ENCODE results near the gene SRGAP3.

DNA sequence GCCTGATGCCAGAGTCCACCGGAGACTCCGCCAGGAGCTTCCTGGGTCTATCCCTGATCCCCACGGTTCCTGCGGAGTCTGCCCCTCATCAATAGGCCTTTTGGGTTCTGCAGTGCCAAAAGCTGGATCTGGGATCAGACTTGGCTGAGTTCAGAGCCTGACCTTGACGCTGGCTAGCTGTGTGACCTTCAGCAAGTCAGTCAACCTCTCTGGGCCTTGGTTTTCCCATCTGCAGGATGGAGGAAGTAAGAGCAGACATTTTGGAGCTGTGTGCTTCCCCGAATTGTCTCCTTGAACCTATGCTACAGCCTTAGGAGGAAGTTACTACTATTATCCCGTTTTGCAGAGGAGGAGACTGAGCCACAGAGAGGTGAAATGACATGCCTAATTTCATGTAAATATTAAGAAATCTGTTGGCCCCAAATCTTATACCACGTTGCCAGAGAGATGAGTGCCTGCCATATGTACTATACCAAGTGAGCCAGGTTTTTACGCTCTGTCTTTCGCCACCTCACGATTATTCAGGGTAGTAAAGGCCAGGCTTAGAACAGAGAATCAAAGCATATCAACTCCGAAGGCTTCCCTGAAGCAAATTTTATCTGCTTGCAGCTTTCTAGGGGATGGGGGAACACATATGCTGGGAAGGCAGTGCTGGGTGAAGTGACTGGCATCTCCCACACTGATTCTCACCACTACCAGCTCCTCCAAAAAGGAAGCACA is 112.5 kb downstream of the SRGAP3 start:
- no peak for TF ChIP-seq ZNF626 (tag by site-specific recombination; IDR thresholded peaks at IDR 0.05)
- TF ChIP-seq ZNF473 (tag by site-specific recombination; IDR thresholded peaks at IDR 0.05) = no peak
- TF ChIP-seq, protein P1, sequence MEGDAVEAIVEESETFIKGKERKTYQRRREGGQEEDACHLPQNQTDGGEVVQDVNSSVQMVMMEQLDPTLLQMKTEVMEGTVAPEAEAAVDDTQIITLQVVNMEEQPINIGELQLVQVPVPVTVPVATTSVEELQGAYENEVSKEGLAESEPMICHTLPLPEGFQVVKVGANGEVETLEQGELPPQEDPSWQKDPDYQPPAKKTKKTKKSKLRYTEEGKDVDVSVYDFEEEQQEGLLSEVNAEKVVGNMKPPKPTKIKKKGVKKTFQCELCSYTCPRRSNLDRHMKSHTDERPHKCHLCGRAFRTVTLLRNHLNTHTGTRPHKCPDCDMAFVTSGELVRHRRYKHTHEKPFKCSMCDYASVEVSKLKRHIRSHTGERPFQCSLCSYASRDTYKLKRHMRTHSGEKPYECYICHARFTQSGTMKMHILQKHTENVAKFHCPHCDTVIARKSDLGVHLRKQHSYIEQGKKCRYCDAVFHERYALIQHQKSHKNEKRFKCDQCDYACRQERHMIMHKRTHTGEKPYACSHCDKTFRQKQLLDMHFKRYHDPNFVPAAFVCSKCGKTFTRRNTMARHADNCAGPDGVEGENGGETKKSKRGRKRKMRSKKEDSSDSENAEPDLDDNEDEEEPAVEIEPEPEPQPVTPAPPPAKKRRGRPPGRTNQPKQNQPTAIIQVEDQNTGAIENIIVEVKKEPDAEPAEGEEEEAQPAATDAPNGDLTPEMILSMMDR (tag by site-specific recombination; IDR thresholded peaks at IDR 0.05) = no peak
- no peak for TF ChIP-seq MZF1 (tag by site-specific recombination; IDR thresholded peaks at IDR 0.05; ENCODE audit: borderline replicate concordance)
- TF ChIP-seq, protein P2, sequence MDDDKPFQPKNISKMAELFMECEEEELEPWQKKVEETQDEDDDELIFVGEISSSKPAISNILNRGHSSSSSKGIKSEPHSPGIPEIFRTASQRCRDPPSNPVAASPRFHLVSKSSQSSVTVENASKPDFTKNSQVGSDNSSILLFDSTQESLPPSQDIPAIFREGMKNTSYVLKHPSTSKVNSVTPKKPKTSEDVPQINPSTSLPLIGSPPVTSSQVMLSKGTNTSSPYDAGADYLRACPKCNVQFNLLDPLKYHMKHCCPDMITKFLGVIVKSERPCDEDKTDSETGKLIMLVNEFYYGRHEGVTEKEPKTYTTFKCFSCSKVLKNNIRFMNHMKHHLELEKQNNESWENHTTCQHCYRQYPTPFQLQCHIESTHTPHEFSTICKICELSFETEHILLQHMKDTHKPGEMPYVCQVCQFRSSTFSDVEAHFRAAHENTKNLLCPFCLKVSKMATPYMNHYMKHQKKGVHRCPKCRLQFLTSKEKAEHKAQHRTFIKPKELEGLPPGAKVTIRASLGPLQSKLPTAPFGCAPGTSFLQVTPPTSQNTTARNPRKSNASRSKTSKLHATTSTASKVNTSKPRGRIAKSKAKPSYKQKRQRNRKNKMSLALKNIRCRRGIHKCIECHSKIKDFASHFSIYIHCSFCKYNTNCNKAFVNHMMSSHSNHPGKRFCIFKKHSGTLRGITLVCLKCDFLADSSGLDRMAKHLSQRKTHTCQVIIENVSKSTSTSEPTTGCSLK (tag by site-specific recombination; IDR thresholded peaks at IDR 0.05) = no peak
- TF ChIP-seq, protein P3, sequence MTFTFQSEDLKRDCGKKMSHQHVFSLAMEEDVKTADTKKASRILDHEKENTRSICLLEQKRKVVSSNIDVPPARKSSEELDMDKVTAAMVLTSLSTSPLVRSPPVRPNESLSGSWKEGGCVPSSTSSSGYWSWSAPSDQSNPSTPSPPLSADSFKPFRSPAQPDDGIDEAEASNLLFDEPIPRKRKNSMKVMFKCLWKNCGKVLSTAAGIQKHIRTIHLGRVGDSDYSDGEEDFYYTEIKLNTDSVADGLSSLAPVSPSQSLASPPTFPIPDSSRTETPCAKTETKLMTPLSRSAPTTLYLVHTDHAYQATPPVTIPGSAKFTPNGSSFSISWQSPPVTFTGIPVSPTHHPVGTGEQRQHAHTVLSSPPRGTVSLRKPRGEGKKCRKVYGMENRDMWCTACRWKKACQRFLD (tag by site-specific recombination; IDR thresholded peaks at IDR 0.05) = no peak
- TF ChIP-seq GLI4 (tag by site-specific recombination; IDR thresholded peaks at IDR 0.05) = no peak
- no peak for TF ChIP-seq ZIC2 (tag by site-specific recombination; IDR thresholded peaks at IDR 0.05)
